Psoas muscle (tissue), 8 donors: ENCODE measurements around the gene CD247. TPM values are rescaled to one million over a fixed set of nuclear protein-coding genes. Genes with fewer than 3 reads are reported as not detected.

Source experiments
- ATAC-seq, 4 donors: fragments of 200-7000 bp; cut with Tn5 transposase; one replicate each; pipeline ENCODE4 v1.9.1; 2020; ENCODE audit warnings: moderate library complexity in 3 of 4, mild to moderate bottlenecking in 2 of 4
- DNase-seq, 2 donors: peaks; one replicate each; pipeline ENCODE4 v3.0.0-alpha.2; 2020
- H3K27ac ChIP-seq: fragments of 200-600 bp; one replicate; pipeline ENCODE4 v1.8.0; 2022
- H3K27me3 ChIP-seq, 3 donors: fragments of 200-600 bp in 1 of 3; one replicate each; pipeline versions ENCODE4 v1.6.1 to v1.8.0; 2013 to 2022; ENCODE audit warnings: low read length in 2 of 3, mild to moderate bottlenecking in 2 of 3, moderate library complexity in 1 of 3; ENCODE audit not compliant: insufficient read depth in 3 of 3
- H3K36me3 ChIP-seq, 2 donors: fragments of 200-600 bp in 1 of 2; one replicate each; pipeline versions ENCODE4 v1.6.1 to v1.8.0; 2013 to 2022; ENCODE audit warnings: low read depth in 1 of 2, mild to moderate bottlenecking in 1 of 2, moderate library complexity in 1 of 2; ENCODE audit not compliant: insufficient read depth in 1 of 2
- H3K4me1 ChIP-seq: fragments of 200-600 bp; one replicate; pipeline ENCODE4 v1.8.0; 2022
- H3K4me3 ChIP-seq: fragments of 200-600 bp; one replicate; pipeline ENCODE4 v1.8.0; 2022; ENCODE audit warnings: mild to moderate bottlenecking
- H3K9me3 ChIP-seq: fragments of 200-600 bp; one replicate; pipeline ENCODE4 v1.8.0; 2022
- WGBS, 3 donors: extraction: QIAGEN DNeasy Blood & Tissue Kit; methylation state at CpG; one replicate each; pipeline versions ENCODE4 v1.1.6 to v1.1.7; 2013; 5-methylcytosine and 5-hydroxymethylcytosine counted together
- intact Hi-C, 2 donors: fragments of 100-400 bp; cut with DNase I; formaldehyde crosslinking; loops; one replicate each; pipeline versions ENCODE4 v1.11.0 to v1.14.2; 2022
- polyA plus RNA-seq, 3 donors: library from polyadenylated mRNA; stranded (reverse); fragments of 200-250 nt; gene quantifications; one replicate each; pipeline ENCODE4 v1.2.3, GENCODE V29; 2013
- total RNA-seq, 4 donors: library from RNA; stranded (reverse); fragmentation: NEBNext Ultra II Directional in 2 of 4; extraction: Animal tissue kit (Norgen Biotek cat#: 25700) in 2 of 4; gene quantifications; one replicate each; pipeline versions ENCODE4 v1.2.1 to v1.2.4, GENCODE V29; 2021 to 2023
- TF ChIP-seq, protein P1 (sequence below): fragments of 200-600 bp; IDR thresholded peaks from one replicate; pipeline ENCODE4 v1.8.0; 2022; ENCODE audit warnings: antibody characterized with exemption
- donor health status: healthy with polysubstance abuse.
- donor health status: DM: no; HTN: no; CAD: no; lungs with moderate emphysema.
- donor health status: Bipolar disorder and iron deficiency.
- donor health status: healthy.
- donor health status: DM: yes; HTN: yes; CAD: no.
- donor health status: DM: no; HTN: no; CAD: no.
- donor health status: DM: no; HTN: no; CAD: no.
- donor health status: DM: yes; HTN: yes; CAD: no.

The CD247 gene
- total and polyA plus RNA-seq, 7 donors = 0.18 to 1.9 (median 0.65) TPM

DNA sequence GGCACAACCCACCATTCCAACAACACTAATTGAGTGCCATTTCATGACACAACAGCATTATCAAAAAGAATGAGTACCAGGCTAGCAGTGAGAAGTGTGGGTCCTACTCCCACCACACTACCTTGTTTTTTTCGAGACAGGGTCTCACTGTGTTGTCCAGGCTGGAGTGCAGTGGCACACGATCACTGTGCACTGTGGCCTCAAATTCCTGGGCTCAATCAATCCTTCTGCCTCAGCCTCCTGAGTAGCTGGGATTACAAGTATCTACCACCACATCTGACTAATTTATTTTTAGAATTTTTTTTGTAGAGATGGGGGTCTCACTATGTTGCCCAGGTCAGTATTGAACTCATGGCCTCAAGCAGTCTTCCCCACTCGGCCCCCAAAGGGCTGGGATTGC, 30.7 kb downstream of the CD247 start:
- no peak overlapping the region for H3K4me3 ChIP-seq
- intact Hi-C loops = no loop called here
- no peak for DNase-seq
- no peaks in the 10 kb centered on the region for H3K4me1 ChIP-seq
- no peaks in the 10 kb centered on the region for H3K9me3 ChIP-seq
- H3K27ac ChIP-seq = no peak overlapping the region
- 93 to 96% (median 94%) methylated on average over 3 of the region's 3 CpGs for WGBS, 3 donors
- no peak for ATAC-seq
- H3K36me3 ChIP-seq = no peaks in the 10 kb centered on the region
- TF ChIP-seq, protein P1, sequence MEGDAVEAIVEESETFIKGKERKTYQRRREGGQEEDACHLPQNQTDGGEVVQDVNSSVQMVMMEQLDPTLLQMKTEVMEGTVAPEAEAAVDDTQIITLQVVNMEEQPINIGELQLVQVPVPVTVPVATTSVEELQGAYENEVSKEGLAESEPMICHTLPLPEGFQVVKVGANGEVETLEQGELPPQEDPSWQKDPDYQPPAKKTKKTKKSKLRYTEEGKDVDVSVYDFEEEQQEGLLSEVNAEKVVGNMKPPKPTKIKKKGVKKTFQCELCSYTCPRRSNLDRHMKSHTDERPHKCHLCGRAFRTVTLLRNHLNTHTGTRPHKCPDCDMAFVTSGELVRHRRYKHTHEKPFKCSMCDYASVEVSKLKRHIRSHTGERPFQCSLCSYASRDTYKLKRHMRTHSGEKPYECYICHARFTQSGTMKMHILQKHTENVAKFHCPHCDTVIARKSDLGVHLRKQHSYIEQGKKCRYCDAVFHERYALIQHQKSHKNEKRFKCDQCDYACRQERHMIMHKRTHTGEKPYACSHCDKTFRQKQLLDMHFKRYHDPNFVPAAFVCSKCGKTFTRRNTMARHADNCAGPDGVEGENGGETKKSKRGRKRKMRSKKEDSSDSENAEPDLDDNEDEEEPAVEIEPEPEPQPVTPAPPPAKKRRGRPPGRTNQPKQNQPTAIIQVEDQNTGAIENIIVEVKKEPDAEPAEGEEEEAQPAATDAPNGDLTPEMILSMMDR = no peak
- H3K27me3 ChIP-seq = peaks cover 0 to under 1% (median 0%) of the 10 kb centered on the region in 3 donors

DNA sequence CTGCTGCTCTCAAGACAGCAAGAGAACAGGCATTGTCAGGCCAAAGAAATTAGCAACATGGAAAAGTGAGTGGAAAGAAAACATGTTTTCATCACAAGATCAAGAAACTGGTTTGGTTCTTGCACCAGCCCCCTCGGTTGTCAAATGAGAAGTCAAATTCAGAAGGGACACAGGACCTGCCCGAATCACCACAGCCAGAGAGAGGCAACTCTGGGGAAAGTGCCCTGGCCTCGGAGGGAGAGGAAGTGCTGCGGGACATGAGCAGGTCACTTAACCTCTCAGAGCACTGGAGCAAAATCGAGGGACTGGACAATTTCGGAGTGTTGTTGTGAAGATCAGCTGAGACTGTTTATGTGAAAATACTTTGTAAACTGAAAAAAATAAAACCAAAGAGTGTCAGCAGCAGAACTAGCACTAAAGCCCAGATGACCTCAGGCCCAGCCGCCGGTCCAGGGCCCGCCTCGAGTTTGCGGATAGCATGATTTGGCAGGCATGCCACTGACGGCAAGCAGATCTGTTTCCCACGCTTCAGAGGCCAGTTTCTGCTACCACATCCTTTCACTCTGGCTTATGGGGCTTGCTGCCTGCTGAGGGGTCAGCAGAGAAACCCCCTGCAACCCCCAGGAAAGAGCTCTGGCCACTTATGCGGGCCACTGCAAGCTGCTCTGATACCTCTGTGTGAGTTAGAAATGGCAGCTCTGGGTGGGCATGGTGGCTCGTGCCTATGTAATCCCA, 32.1 kb downstream of the CD247 start:
- DNase-seq (no peak), ATAC-seq (no peak)
- Histone ChIP-seq H3K36me3 (no peaks in the 10 kb centered on the region), H3K27ac (no peak overlapping the region), H3K4me1 (no peaks in the 10 kb centered on the region), H3K4me3 (no peak overlapping the region), H3K9me3 (no peaks in the 10 kb centered on the region), H3K27me3 (no peaks in the 10 kb centered on the region)
- TF ChIP-seq, protein P1 = no peak
- 49 to 55% (median 52%) methylated on average over 15 of the region's 15 CpGs for WGBS, 3 donors
- intact Hi-C loops = no loop called here

DNA sequence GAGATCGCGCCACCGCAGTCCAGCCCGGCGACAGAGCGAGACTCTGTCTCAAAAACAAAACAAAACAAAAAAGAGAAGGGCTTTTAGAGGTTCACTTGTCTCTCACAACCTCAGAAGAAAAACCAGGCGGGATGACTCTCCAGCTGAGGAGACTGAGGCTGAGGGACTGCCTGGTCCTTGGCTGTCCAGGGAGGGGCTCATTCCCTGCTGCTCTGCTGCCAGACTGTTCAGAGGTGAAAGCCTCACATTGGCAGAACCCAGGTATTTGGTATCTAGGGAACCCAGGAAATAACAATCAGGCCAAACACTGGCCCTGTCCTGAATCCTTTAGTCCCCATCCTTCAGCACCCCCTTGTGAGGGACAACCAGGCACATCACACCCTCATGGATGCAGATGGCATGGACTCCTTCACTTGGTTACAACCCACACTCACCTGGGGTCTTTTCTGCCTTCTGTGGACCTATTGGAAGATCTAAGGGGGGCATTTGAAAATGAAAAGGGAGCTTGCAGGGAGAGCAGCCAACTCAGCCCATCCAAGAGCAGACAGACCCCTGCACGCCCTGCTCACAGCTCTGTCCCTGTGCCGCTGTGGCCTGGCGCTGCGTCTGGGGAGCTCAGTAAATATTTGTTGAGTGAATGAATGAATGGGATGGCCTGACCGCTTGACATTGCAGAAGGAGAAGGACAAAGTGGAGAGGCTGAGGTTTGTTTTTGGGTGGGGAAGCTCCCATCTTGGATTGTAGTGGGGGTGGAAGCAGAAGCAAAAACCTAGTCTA, 33.4 kb downstream of the CD247 start:
- DNase-seq (no peak), ATAC-seq (no peak)
- Histone ChIP-seq H3K4me1 (no peaks in the 10 kb centered on the region), H3K36me3 (no peaks in the 10 kb centered on the region), H3K27me3 (no peaks in the 10 kb centered on the region), H3K27ac (no peak overlapping the region), H3K4me3 (no peak overlapping the region), H3K9me3 (no peaks in the 10 kb centered on the region)
- TF ChIP-seq, protein P1 = no peak
- intact Hi-C loops = no loop called here
- WGBS, 3 donors = 81 to 97% (median 96%) methylated on average over 12 of the region's 12 CpGs

DNA sequence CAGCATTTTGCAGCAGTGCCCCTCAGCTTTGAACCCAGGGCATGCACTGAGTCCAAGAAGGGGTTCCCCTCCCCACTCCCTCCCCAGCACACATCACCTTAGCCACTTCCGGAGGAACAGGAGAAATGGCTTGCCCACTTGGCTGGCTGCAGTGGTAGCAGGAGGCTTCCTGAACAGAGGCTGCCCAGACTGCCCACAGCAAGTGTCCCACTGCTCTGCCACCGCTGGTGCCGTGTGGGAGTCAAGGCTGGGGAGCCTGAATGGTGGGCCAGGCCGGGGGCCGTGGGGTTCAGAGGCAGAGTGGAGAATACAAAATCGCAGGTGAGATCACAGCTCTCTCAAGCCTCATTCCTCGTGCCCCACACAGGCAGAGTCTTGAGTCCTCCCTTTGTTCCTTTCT, 34.5 kb downstream of the CD247 start:
- 82 to 86% (median 85%) methylated on average over 6 to 7 of the region's 7 CpGs for WGBS, 3 donors
- TF ChIP-seq, protein P1 = no peak
- no peaks in the 10 kb centered on the region for H3K27me3 ChIP-seq
- H3K4me1 ChIP-seq = no peaks in the 10 kb centered on the region
- ATAC-seq (no peak), DNase-seq (no peak)
- H3K4me3 ChIP-seq = no peak overlapping the region
- intact Hi-C loops = no loop called here
- no peaks in the 10 kb centered on the region for H3K36me3 ChIP-seq
- no peaks in the 10 kb centered on the region for H3K9me3 ChIP-seq
- no peak overlapping the region for H3K27ac ChIP-seq
